Measurements from ENCODE around the gene CSH1. TPM values are rescaled to one million over a fixed set of nuclear protein-coding genes. Genes with fewer than 3 reads are reported as not detected.
"Not testable (repeated sequence)": the region's sequence is repeated elsewhere in the genome, so short reads cannot be mapped to it uniquely, and the experiment has no call there.

CSH1 gene
- total RNA-seq, 1 donor from 2014 or later: not detected

GRCh38 chr17:63928172-63928666 is 31.8 kb upstream of the CSH1 start:
- Mint-ChIP-seq H3K27me3 (ENCODE audit: unreplicated experiment) (peaks cover 6% of the 10 kb centered on the region), H3K4me1 (ENCODE audit: unreplicated experiment) (peaks cover 5% of the 10 kb centered on the region), H3K4me3 (ENCODE audit: unreplicated experiment) (no peak overlapping the region)

GRCh38 chr17:63927464-63928171 is 31.2 kb upstream of the CSH1 start:
- no peak overlapping the region for H3K27ac Mint-ChIP-seq (ENCODE audit: unreplicated experiment)
- no peaks in the 10 kb centered on the region for H3K9me3 Mint-ChIP-seq (ENCODE audit: unreplicated experiment)
- peaks cover 6% of the 10 kb centered on the region for H3K27me3 Mint-ChIP-seq (ENCODE audit: unreplicated experiment)
- no peak overlapping the region for H3K4me3 Mint-ChIP-seq (ENCODE audit: unreplicated experiment)
- DNase-seq (ENCODE audit: low spot score): no peak
- no peak for TF ChIP-seq CTCF (IDR thresholded peaks at IDR 0.05; ENCODE audit: unreplicated experiment)
- H3K36me3 Mint-ChIP-seq (ENCODE audit: low read depth, unreplicated experiment): no peaks in the 10 kb centered on the region
- peaks cover 5% of the 10 kb centered on the region for H3K4me1 Mint-ChIP-seq (ENCODE audit: unreplicated experiment)

More at GRCh38 chr17:63928172-63928666, 31.8 kb upstream of the CSH1 start:
- no peaks in the 10 kb centered on the region for H3K9me3 Mint-ChIP-seq (ENCODE audit: unreplicated experiment)
- H3K27ac Mint-ChIP-seq (ENCODE audit: unreplicated experiment): no peak overlapping the region
- no peaks in the 10 kb centered on the region for H3K36me3 Mint-ChIP-seq (ENCODE audit: low read depth, unreplicated experiment)
- no peak for DNase-seq (ENCODE audit: low spot score)
- TF ChIP-seq CTCF (IDR thresholded peaks at IDR 0.05; ENCODE audit: unreplicated experiment): no peak

DNA sequence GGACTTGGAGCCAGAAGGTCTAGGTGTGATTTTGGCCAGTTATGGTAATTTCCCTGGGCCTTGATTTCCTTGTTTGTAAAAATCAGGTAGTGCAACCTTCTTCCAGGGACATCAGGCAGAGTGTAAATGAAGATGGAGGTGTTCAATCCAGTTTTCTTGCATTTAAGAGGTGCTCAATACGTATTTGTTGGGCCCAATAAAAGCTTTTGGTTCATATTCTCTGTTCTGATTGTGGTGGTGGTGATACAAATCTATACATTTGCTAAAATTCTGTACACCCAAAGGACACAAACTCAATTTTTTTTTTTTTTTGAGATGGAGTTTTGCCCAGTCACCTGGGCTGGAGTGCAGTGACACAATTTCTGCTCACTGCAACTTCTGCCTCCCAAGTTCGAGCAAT is 29.8 kb upstream of the CSH1 start:
- no peak for DNase-seq (ENCODE audit: low spot score)
- no peak overlapping the region for H3K27ac Mint-ChIP-seq (ENCODE audit: unreplicated experiment)
- peaks cover 4% of the 10 kb centered on the region for H3K27me3 Mint-ChIP-seq (ENCODE audit: unreplicated experiment)
- H3K4me3 Mint-ChIP-seq (ENCODE audit: unreplicated experiment): no peak overlapping the region
- no peaks in the 10 kb centered on the region for H3K9me3 Mint-ChIP-seq (ENCODE audit: unreplicated experiment)
- H3K36me3 Mint-ChIP-seq (ENCODE audit: low read depth, unreplicated experiment): no peaks in the 10 kb centered on the region
- no peak for TF ChIP-seq CTCF (IDR thresholded peaks at IDR 0.05; ENCODE audit: unreplicated experiment)
- peaks cover 5% of the 10 kb centered on the region for H3K4me1 Mint-ChIP-seq (ENCODE audit: unreplicated experiment)

GRCh38 chr17:63925615-63926014 is 29.2 kb upstream of the CSH1 start:
- Mint-ChIP-seq H3K36me3 (ENCODE audit: low read depth, unreplicated experiment) (no peaks in the 10 kb centered on the region), H3K27me3 (ENCODE audit: unreplicated experiment) (peaks cover 4% of the 10 kb centered on the region), H3K4me3 (ENCODE audit: unreplicated experiment) (no peak overlapping the region), H3K27ac (ENCODE audit: unreplicated experiment) (no peak overlapping the region), H3K9me3 (ENCODE audit: unreplicated experiment) (no peaks in the 10 kb centered on the region), H3K4me1 (ENCODE audit: unreplicated experiment) (peaks cover 1% of the 10 kb centered on the region)
- DNase-seq (ENCODE audit: low spot score): no peak
- TF ChIP-seq CTCF (IDR thresholded peaks at IDR 0.05; ENCODE audit: unreplicated experiment): no peak

DNA sequence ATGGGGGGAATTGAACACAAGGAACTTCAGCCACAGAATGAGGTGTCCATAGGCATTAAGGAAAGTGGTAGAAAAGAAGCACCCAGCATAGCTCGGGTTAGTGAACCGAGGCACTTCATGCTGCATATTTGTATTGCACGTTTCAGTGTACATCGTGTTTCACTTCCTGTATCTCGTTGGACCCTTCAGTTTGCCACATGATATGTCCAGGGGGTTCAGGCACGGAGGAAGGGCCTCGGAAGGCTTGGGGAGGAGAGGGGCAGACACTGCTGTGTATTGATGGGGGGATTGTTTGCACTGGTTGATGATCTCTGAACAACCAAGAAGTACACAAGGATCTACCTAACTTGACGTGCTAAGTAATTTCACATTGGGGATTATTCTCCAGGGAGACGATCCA is 26.0 kb upstream of the CSH1 start:
- not testable (repeated sequence) for H3K9me3 Mint-ChIP-seq (ENCODE audit: unreplicated experiment); H3K4me3 Mint-ChIP-seq (ENCODE audit: unreplicated experiment); H3K27ac Mint-ChIP-seq (ENCODE audit: unreplicated experiment); H3K4me1 Mint-ChIP-seq (ENCODE audit: unreplicated experiment); H3K27me3 Mint-ChIP-seq (ENCODE audit: unreplicated experiment); H3K36me3 Mint-ChIP-seq (ENCODE audit: low read depth, unreplicated experiment); DNase-seq (ENCODE audit: low spot score)

- not testable (repeated sequence) for H3K4me1 Mint-ChIP-seq (ENCODE audit: unreplicated experiment); DNase-seq (ENCODE audit: low spot score); H3K27me3 Mint-ChIP-seq (ENCODE audit: unreplicated experiment); H3K4me3 Mint-ChIP-seq (ENCODE audit: unreplicated experiment); H3K9me3 Mint-ChIP-seq (ENCODE audit: unreplicated experiment); H3K27ac Mint-ChIP-seq (ENCODE audit: unreplicated experiment); H3K36me3 Mint-ChIP-seq (ENCODE audit: low read depth, unreplicated experiment)
Measured at GRCh38 chr17:63920779-63921178, 24.4 kb upstream of the CSH1 start.

GRCh38 chr17:63920050-63920449 is 23.7 kb upstream of the CSH1 start:
- H3K9me3 Mint-ChIP-seq (ENCODE audit: unreplicated experiment); H3K27me3 Mint-ChIP-seq (ENCODE audit: unreplicated experiment); H3K27ac Mint-ChIP-seq (ENCODE audit: unreplicated experiment); H3K4me1 Mint-ChIP-seq (ENCODE audit: unreplicated experiment); H3K36me3 Mint-ChIP-seq (ENCODE audit: low read depth, unreplicated experiment); H3K4me3 Mint-ChIP-seq (ENCODE audit: unreplicated experiment); DNase-seq (ENCODE audit: low spot score): not testable (repeated sequence)
